Coronary artery (tissue), 2 donors: ENCODE results near the gene SLC39A9.

ENCODE experiments used
- DNase-seq: peaks from one replicate; pipeline ENCODE4 v3.0.0-alpha.2; 2017; ENCODE audit warnings: low spot score
- H3K27ac ChIP-seq, 2 donors: fragments of 200-600 bp; sonication (generic); one replicate each; pipeline ENCODE4 v1.5.1; 2016 to 2019
- H3K4me3 ChIP-seq: fragments of 200-600 bp; sonication (generic); 2 replicates; pipeline ENCODE4 v1.5.1; 2016; ENCODE audit warnings: mild to moderate bottlenecking, moderate library complexity
- CTCF ChIP-seq: fragments of 200-600 bp; sonication (generic); IDR thresholded peaks from one replicate; pipeline ENCODE4 v1.5.1; 2019; ENCODE audit warnings: antibody characterized with exemption

SLC39A9 gene

GRCh38 chr14:69354383-69355153 lies 43.9 kb upstream of the SLC39A9 start:
- peak overlapping the region; percentile 78 to 83 for H3K27ac ChIP-seq
- no peak for TF ChIP-seq CTCF
- DNase-seq = no peak
- H3K4me3 ChIP-seq = no peak overlapping the region

GRCh38 chr14:69355154-69355597 lies 43.3 kb upstream of the SLC39A9 start:
- no peak for TF ChIP-seq CTCF
- Histone ChIP-seq H3K27ac (peak overlapping the region; percentile 78 to 83), H3K4me3 (no peak overlapping the region)
- no peak for DNase-seq

GRCh38 chr14:69355607-69356281 lies 42.7 kb upstream of the SLC39A9 start:
- no peak for TF ChIP-seq CTCF
- no peak overlapping the region for H3K4me3 ChIP-seq
- H3K27ac ChIP-seq = peak overlapping the region; percentile 78 to 83
- DNase-seq = peak; percentile 81

GRCh38 chr14:69356903-69357543 lies 41.5 kb upstream of the SLC39A9 start:
- no peak for DNase-seq
- no peak overlapping the region for H3K4me3 ChIP-seq
- H3K27ac ChIP-seq = peak overlapping the region in 1 of 2 donors; percentile 78
- no peak for TF ChIP-seq CTCF

GRCh38 chr14:69357544-69358200 lies 40.8 kb upstream of the SLC39A9 start:
- DNase-seq = no peak
- no peak overlapping the region for H3K27ac ChIP-seq
- no peak overlapping the region for H3K4me3 ChIP-seq
- TF ChIP-seq CTCF = no peak

- Histone ChIP-seq H3K27ac (no peak overlapping the region), H3K4me3 (no peak overlapping the region)
- no peak for TF ChIP-seq CTCF
- no peak for DNase-seq
Measured at GRCh38 chr14:69358233-69358963, 40.1 kb upstream of the SLC39A9 start.
